Osteocyte (in vitro differentiated cells): ENCODE data around the gene AFF1. TPM values are rescaled to one million over a fixed set of nuclear protein-coding genes. Genes with fewer than 3 reads are reported as not detected.

ENCODE experiments used
- DNase-seq: peaks from one replicate; pipeline ENCODE4 v3.0.0; 2021; ENCODE audit warnings: mixed read lengths; ENCODE audit not compliant: unreplicated experiment; ENCODE audit errors: extremely low spot score
- H3K27ac Mint-ChIP-seq: one replicate; pipeline ENCODE4 v1.8.0; 2021; ENCODE audit warnings: mild to moderate bottlenecking, mixed read lengths; ENCODE audit not compliant: unreplicated experiment
- H3K27me3 Mint-ChIP-seq: one replicate; pipeline ENCODE4 v1.8.0; 2021; ENCODE audit warnings: mixed read lengths; ENCODE audit not compliant: unreplicated experiment
- H3K36me3 Mint-ChIP-seq: one replicate; pipeline ENCODE4 v1.8.0; 2021; ENCODE audit warnings: mixed read lengths; ENCODE audit not compliant: unreplicated experiment
- H3K4me1 Mint-ChIP-seq: one replicate; pipeline ENCODE4 v1.8.0; 2021; ENCODE audit warnings: mixed read lengths; ENCODE audit not compliant: unreplicated experiment
- H3K4me3 Mint-ChIP-seq: one replicate; pipeline ENCODE4 v1.8.0; 2021; ENCODE audit warnings: mild to moderate bottlenecking, moderate library complexity, mixed read lengths; ENCODE audit not compliant: unreplicated experiment
- H3K9me3 Mint-ChIP-seq: one replicate; pipeline ENCODE4 v1.8.0; 2021; ENCODE audit warnings: mixed read lengths; ENCODE audit not compliant: unreplicated experiment
- total RNA-seq: library from RNA; stranded (reverse); gene quantifications from 2 replicates; pipeline ENCODE4 v1.2.1, GENCODE V29; 2021
- TF ChIP-seq, protein P1 (sequence below): fragments of 200-600 bp; sonication (generic); IDR thresholded peaks from 2 replicates; pipeline ENCODE4 v1.5.0; 2021; ENCODE audit warnings: antibody characterized with exemption, mild to moderate bottlenecking, moderate library complexity

Gene AFF1
- total RNA-seq, 1 donor from 2014 or later, result 39.3 TPM

GRCh38 chr4:87006426-87006675, 71.5 kb downstream of the AFF1 start:
- H3K27ac Mint-ChIP-seq, result peak overlapping the region; percentile 98
- H3K4me3 Mint-ChIP-seq, result peak overlapping the region; percentile 89
- H3K36me3 Mint-ChIP-seq, result no peaks in the 10 kb centered on the region
- no peak for DNase-seq
- H3K27me3 Mint-ChIP-seq, result no peaks in the 10 kb centered on the region
- peaks cover 39% of the 10 kb centered on the region for H3K4me1 Mint-ChIP-seq
- TF ChIP-seq, protein P1, sequence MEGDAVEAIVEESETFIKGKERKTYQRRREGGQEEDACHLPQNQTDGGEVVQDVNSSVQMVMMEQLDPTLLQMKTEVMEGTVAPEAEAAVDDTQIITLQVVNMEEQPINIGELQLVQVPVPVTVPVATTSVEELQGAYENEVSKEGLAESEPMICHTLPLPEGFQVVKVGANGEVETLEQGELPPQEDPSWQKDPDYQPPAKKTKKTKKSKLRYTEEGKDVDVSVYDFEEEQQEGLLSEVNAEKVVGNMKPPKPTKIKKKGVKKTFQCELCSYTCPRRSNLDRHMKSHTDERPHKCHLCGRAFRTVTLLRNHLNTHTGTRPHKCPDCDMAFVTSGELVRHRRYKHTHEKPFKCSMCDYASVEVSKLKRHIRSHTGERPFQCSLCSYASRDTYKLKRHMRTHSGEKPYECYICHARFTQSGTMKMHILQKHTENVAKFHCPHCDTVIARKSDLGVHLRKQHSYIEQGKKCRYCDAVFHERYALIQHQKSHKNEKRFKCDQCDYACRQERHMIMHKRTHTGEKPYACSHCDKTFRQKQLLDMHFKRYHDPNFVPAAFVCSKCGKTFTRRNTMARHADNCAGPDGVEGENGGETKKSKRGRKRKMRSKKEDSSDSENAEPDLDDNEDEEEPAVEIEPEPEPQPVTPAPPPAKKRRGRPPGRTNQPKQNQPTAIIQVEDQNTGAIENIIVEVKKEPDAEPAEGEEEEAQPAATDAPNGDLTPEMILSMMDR, result no peak
- no peaks in the 10 kb centered on the region for H3K9me3 Mint-ChIP-seq

GRCh38 chr4:87006676-87007527, 72.1 kb downstream of the AFF1 start:
- H3K9me3 Mint-ChIP-seq, result no peaks in the 10 kb centered on the region
- TF ChIP-seq, protein P1, result peak; percentile 44
- H3K4me3 Mint-ChIP-seq, result peak overlapping the region; percentile 89
- peaks cover 45% of the 10 kb centered on the region for H3K4me1 Mint-ChIP-seq
- H3K36me3 Mint-ChIP-seq, result no peaks in the 10 kb centered on the region
- DNase-seq, result peak; percentile 97
- no peaks in the 10 kb centered on the region for H3K27me3 Mint-ChIP-seq
- H3K27ac Mint-ChIP-seq, result peak overlapping the region; percentile 98

DNA sequence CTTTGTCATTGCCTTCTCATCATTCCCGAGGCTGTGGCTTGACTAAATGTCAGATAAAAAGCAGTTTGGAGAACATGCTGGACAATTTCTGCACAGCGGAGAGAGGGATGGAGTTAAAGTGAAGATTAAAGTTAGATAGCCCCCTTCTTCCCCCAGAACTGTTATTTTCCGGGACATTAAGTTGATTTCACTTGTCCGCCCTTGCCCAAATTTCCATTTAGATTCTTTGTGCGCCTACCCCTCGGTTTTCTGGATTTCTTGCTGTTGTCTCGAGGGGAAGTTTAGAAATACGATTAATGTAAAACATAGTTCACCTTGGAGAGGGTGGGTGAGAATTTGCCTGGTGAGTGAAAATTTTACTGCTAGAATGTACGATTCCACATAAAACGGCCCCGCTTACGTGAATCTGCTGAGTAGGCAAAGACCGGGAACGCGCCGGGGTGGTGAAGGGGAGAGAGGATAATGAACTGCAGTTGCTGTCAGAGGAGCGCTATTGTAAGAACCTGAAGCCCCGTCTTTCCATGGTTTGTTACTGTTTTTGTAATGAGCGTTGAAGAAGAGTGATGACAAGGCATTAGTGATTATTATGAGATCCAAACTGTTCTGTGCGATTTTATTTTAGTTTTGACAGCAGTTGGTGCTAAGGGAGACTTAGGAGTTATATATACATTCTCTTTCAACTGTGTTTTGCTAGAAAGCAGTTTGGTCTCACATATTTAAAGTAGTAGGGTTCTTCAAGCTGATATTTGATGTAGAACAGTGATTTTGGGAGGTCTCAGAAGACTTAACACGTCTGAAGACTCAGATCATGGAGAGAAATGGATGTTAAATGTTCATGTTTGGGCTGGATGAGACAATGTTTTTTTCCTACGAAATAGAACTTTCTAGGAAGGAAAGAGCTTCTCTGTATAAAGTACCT, 73.0 kb downstream of the AFF1 start:
- Mint-ChIP-seq H3K36me3 (no peaks in the 10 kb centered on the region), H3K9me3 (no peaks in the 10 kb centered on the region), H3K27me3 (no peaks in the 10 kb centered on the region), H3K27ac (peak overlapping the region; percentile 98), H3K4me3 (peak overlapping the region; percentile 89), H3K4me1 (peaks cover 54% of the 10 kb centered on the region)
- TF ChIP-seq, protein P1, result no peak
- no peak for DNase-seq

- Mint-ChIP-seq H3K27ac (no peak overlapping the region), H3K27me3 (no peaks in the 10 kb centered on the region), H3K4me1 (peaks cover 65% of the 10 kb centered on the region), H3K4me3 (no peak overlapping the region), H3K36me3 (no peaks in the 10 kb centered on the region), H3K9me3 (no peaks in the 10 kb centered on the region)
- TF ChIP-seq, protein P1, result no peak
- DNase-seq, result no peak
Observed at GRCh38 chr4:87009095-87009648, 74.4 kb downstream of the AFF1 start.

DNA sequence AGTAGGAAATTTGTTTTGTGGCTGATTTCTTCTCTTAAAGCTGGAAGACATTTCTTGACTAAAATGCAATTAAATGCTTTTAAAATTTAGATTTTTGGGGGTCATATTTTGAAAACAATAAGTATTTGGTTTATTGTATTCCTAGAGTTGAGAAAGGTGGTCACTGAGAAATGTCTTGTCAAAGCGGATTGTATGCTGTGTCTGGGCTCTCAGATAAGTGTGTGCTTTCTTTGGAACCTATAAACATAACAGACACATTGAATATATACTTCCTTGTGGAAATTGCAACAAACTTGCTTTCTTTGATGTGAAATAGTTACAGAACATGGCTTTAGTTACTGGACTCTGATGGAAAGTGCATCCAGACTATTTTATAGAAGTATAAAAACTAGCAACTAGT, 75.4 kb downstream of the AFF1 start:
- H3K9me3 Mint-ChIP-seq, result no peaks in the 10 kb centered on the region
- no peaks in the 10 kb centered on the region for H3K36me3 Mint-ChIP-seq
- no peak overlapping the region for H3K27ac Mint-ChIP-seq
- H3K27me3 Mint-ChIP-seq, result no peaks in the 10 kb centered on the region
- peaks cover 72% of the 10 kb centered on the region for H3K4me1 Mint-ChIP-seq
- no peak for DNase-seq
- no peak overlapping the region for H3K4me3 Mint-ChIP-seq
- TF ChIP-seq, protein P1, result no peak
